ENCODE measurements around the gene TTC5. TPM values are rescaled to one million over a fixed set of nuclear protein-coding genes. Genes with fewer than 3 reads are reported as not detected.

TTC5 gene
- total and polyA plus RNA-seq, 9 donors, result 7.9 to 22.0 (median 14.7) TPM

- no peak overlapping the region for H3K27ac ChIP-seq
- TF ChIP-seq EP300 (IDR thresholded peaks at IDR 0.05) (no peak), CTCF (IDR thresholded peaks at IDR 0.05) (peak; percentile 25 to 81 (median 70)), POLR2A (IDR thresholded peaks at IDR 0.05) (no peak)
- H3K4me3 ChIP-seq, result no peak overlapping the region
- intact Hi-C loops (cut with DNase I), result loop anchor here (5.0 to 10.0 kb wide), 3 partner anchors 128 to 358 kb away; partner anchors contain the start of genes ANG (in 1 of the 4), APEX1 (in 1 of the 4), OSGEP (in 1 of the 4) and RNASE4 (in 1 of the 4)
- WGBS, 3 donors, result 33 to 41% (median 34%) methylated on average over 8 of the region's 8 CpGs
- H3K36me3 ChIP-seq, result no peaks in the 10 kb centered on the region
- no peaks in the 10 kb centered on the region for H3K27me3 ChIP-seq
- no peaks in the 10 kb centered on the region for H3K4me1 ChIP-seq (ENCODE audit: insufficient read depth)
- H3K9me3 ChIP-seq, result no peaks in the 10 kb centered on the region
- DNase-seq, result no peak
Observed at GRCh38 chr14:20327005-20327869, 21.5 kb upstream of the TTC5 start.

GRCh38 chr14:20317720-20318119, 12.0 kb upstream of the TTC5 start:
- H3K9me3 ChIP-seq, result no peaks in the 10 kb centered on the region
- H3K27me3 ChIP-seq, result no peaks in the 10 kb centered on the region
- H3K36me3 ChIP-seq, result no peaks in the 10 kb centered on the region
- no peak for DNase-seq
- no peak overlapping the region for H3K27ac ChIP-seq
- TF ChIP-seq POLR2A (IDR thresholded peaks at IDR 0.05) (no peak), CTCF (IDR thresholded peaks at IDR 0.05) (no peak), EP300 (IDR thresholded peaks at IDR 0.05) (no peak)
- no peaks in the 10 kb centered on the region for H3K4me1 ChIP-seq (ENCODE audit: insufficient read depth)
- H3K4me3 ChIP-seq, result no peak overlapping the region
- 94 to 95% (median 95%) methylated on average over 16 of the region's 16 CpGs for WGBS, 3 donors
- intact Hi-C loops (cut with DNase I), result no loop called here

- H3K27me3 ChIP-seq, result no peaks in the 10 kb centered on the region
- intact Hi-C loops (cut with DNase I), result no loop called here
- WGBS, 3 donors, result 82 to 93% (median 87%) methylated on average over 2 of the region's 2 CpGs
- no peaks in the 10 kb centered on the region for H3K9me3 ChIP-seq
- no peak for TF ChIP-seq EP300 (IDR thresholded peaks at IDR 0.05)
- no peak for TF ChIP-seq POLR2A (IDR thresholded peaks at IDR 0.05)
- TF ChIP-seq CTCF (IDR thresholded peaks at IDR 0.05), result no peak
- H3K4me3 ChIP-seq, result no peak overlapping the region
- H3K4me1 ChIP-seq (ENCODE audit: insufficient read depth), result no peaks in the 10 kb centered on the region
- DNase-seq, result no peak
- no peak overlapping the region for H3K27ac ChIP-seq
- no peaks in the 10 kb centered on the region for H3K36me3 ChIP-seq
Observed at GRCh38 chr14:20314026-20314425, 8.3 kb upstream of the TTC5 start.

GRCh38 chr14:20306079-20306423, 300 bp upstream of the TTC5 start:
- no peaks in the 10 kb centered on the region for H3K27me3 ChIP-seq
- no peak for TF ChIP-seq EP300 (IDR thresholded peaks at IDR 0.05)
- TF ChIP-seq CTCF (IDR thresholded peaks at IDR 0.05), result no peak
- no peak for TF ChIP-seq POLR2A (IDR thresholded peaks at IDR 0.05)
- H3K4me1 ChIP-seq (ENCODE audit: insufficient read depth), result no peaks in the 10 kb centered on the region
- no peaks in the 10 kb centered on the region for H3K36me3 ChIP-seq
- no peaks in the 10 kb centered on the region for H3K9me3 ChIP-seq
- intact Hi-C loops (cut with DNase I), result no loop called here
- no peak overlapping the region for H3K27ac ChIP-seq
- no peak for DNase-seq
- H3K4me3 ChIP-seq, result peak overlapping the region; percentile 71
- WGBS, 3 donors, result 92 to 94% (median 93%) methylated on average over 1 of the region's 1 CpG

Measured in ovary (tissue), 9 donors.